HTR-8/SVneo (cell line): ENCODE measurements around the gene PTPRA.
"Not testable (repeated sequence)": the region's sequence is repeated elsewhere in the genome, so short reads cannot be mapped to it uniquely, and the experiment has no call there.

Source experiments
- DNase-seq: peaks from one replicate; pipeline ENCODE4 v3.0.0; 2011; ENCODE audit warnings: low spot score, mixed read lengths; ENCODE audit not compliant: insufficient read length
- FAIRE-seq: peaks from 2 replicates; lab custom pipeline; 2011; peaks lifted over from hg19 to GRCh38; lab: Jason Lieb, UNC

Gene PTPRA

GRCh38 chr20:2984028-2984501 lies 110.8 kb downstream of the PTPRA start:
- no peak for FAIRE-seq
- DNase-seq, result no peak

GRCh38 chr20:2984956-2985661 lies 111.8 kb downstream of the PTPRA start:
- DNase-seq (peak; percentile 26), FAIRE-seq (peak; percentile 31)

GRCh38 chr20:2986466-2986865 lies 113.2 kb downstream of the PTPRA start:
- DNase-seq (no peak), FAIRE-seq (peak; percentile 59)

- DNase-seq, result no peak
- FAIRE-seq, result no peak
These were observed 114.6 kb downstream of the PTPRA start for GRCh38 chr20:2987861-2988260.

- DNase-seq, result no peak
- no peak for FAIRE-seq
These were observed 118.3 kb downstream of the PTPRA start for GRCh38 chr20:2991532-2991931.

GRCh38 chr20:2993250-2993649 lies 120.0 kb downstream of the PTPRA start:
- DNase-seq (no peak), FAIRE-seq (no peak)

GRCh38 chr20:2995796-2996195 lies 122.5 kb downstream of the PTPRA start:
- FAIRE-seq (no peak), DNase-seq (no peak)

- no peak for DNase-seq
- no peak for FAIRE-seq
These were observed 125.4 kb downstream of the PTPRA start for GRCh38 chr20:2998728-2999127.

GRCh38 chr20:3000852-3001523 lies 127.7 kb downstream of the PTPRA start:
- no peak for FAIRE-seq
- no peak for DNase-seq

GRCh38 chr20:3003416-3003815 lies 130.1 kb downstream of the PTPRA start:
- DNase-seq, result no peak
- no peak for FAIRE-seq

GRCh38 chr20:3010985-3011723 lies 137.9 kb downstream of the PTPRA start:
- no peak for FAIRE-seq

GRCh38 chr20:3011752-3012151 lies 138.5 kb downstream of the PTPRA start:
- DNase-seq, result no peak
- FAIRE-seq, result no peak

More at GRCh38 chr20:3010985-3011723, 137.9 kb downstream of the PTPRA start:
- peak; percentile 17 for DNase-seq

GRCh38 chr20:3013771-3014170 lies 140.5 kb downstream of the PTPRA start:
- no peak for DNase-seq
- no peak for FAIRE-seq

- DNase-seq, result no peak
- FAIRE-seq, result no peak
These were observed 140.9 kb downstream of the PTPRA start for GRCh38 chr20:3014179-3014578.

- no peak for FAIRE-seq
- DNase-seq, result no peak
These were observed 141.4 kb downstream of the PTPRA start for GRCh38 chr20:3014662-3015061.

- not testable (repeated sequence) for DNase-seq, FAIRE-seq
These were observed 142.0 kb downstream of the PTPRA start for GRCh38 chr20:3015302-3015701.

GRCh38 chr20:3021327-3021726 lies 148.0 kb downstream of the PTPRA start:
- FAIRE-seq, result no peak
- DNase-seq, result no peak

- DNase-seq (no peak), FAIRE-seq (no peak)
These were observed 148.5 kb downstream of the PTPRA start for GRCh38 chr20:3021777-3022176.

- FAIRE-seq, DNase-seq: not testable (repeated sequence)
These were observed 149.5 kb downstream of the PTPRA start for GRCh38 chr20:3022559-3023490.

- DNase-seq (no peak), FAIRE-seq (no peak)
These were observed 154.7 kb downstream of the PTPRA start for GRCh38 chr20:3027987-3028386.
